ENCODE results near the gene LRP1-AS.
A peak's percentile ranks its signal among the peaks of the same experiment; 100 is the strongest.

The LRP1-AS gene

GRCh38 chr12:57146961-57147944 lies at the start of gene LRP1-AS:
Gene LRP1-AS, minus strand, starts transcription at chr12:57147619.
- DNase-seq (ENCODE audit: extremely low read depth in 1 of 2, low read depth in 1 of 2), result no peak

- no peak for DNase-seq (ENCODE audit: extremely low read depth in 1 of 2, low read depth in 1 of 2)
Observed at GRCh38 chr12:57196956-57197355, 49.5 kb upstream of the LRP1-AS start.

GRCh38 chr12:57196439-57196838 lies 49.0 kb upstream of the LRP1-AS start:
- no peak for DNase-seq (ENCODE audit: extremely low read depth in 1 of 2, low read depth in 1 of 2)

GRCh38 chr12:57195611-57196371 lies 48.4 kb upstream of the LRP1-AS start:
- no peak for DNase-seq (ENCODE audit: extremely low read depth in 1 of 2, low read depth in 1 of 2)

GRCh38 chr12:57195186-57195585 lies 47.8 kb upstream of the LRP1-AS start:
- DNase-seq (ENCODE audit: extremely low read depth in 1 of 2, low read depth in 1 of 2), result no peak

- no peak for DNase-seq (ENCODE audit: extremely low read depth in 1 of 2, low read depth in 1 of 2)
Observed at GRCh38 chr12:57194253-57194652, 46.8 kb upstream of the LRP1-AS start.

GRCh38 chr12:57193706-57194245 lies 46.4 kb upstream of the LRP1-AS start:
- DNase-seq (ENCODE audit: extremely low read depth in 1 of 2, low read depth in 1 of 2), result no peak

- no peak for DNase-seq (ENCODE audit: extremely low read depth in 1 of 2, low read depth in 1 of 2)
Observed at GRCh38 chr12:57192920-57193319, 45.5 kb upstream of the LRP1-AS start.

- DNase-seq (ENCODE audit: extremely low read depth in 1 of 2, low read depth in 1 of 2), result no peak
Observed at GRCh38 chr12:57191410-57191809, 44.0 kb upstream of the LRP1-AS start.

- DNase-seq (ENCODE audit: extremely low read depth in 1 of 2, low read depth in 1 of 2), result no peak
Observed at GRCh38 chr12:57190821-57191220, 43.4 kb upstream of the LRP1-AS start.

GRCh38 chr12:57190037-57190436 lies 42.6 kb upstream of the LRP1-AS start:
- DNase-seq (ENCODE audit: extremely low read depth in 1 of 2, low read depth in 1 of 2), result no peak

GRCh38 chr12:57188090-57188425 lies 40.6 kb upstream of the LRP1-AS start:
- no peak for DNase-seq (ENCODE audit: extremely low read depth in 1 of 2, low read depth in 1 of 2)

- no peak for DNase-seq (ENCODE audit: extremely low read depth in 1 of 2, low read depth in 1 of 2)
Observed at GRCh38 chr12:57187222-57188089, 40.0 kb upstream of the LRP1-AS start.

- DNase-seq (ENCODE audit: extremely low read depth in 1 of 2, low read depth in 1 of 2), result no peak
Observed at GRCh38 chr12:57185906-57186508, 38.6 kb upstream of the LRP1-AS start.

GRCh38 chr12:57185403-57185802 lies 38.0 kb upstream of the LRP1-AS start:
- DNase-seq (ENCODE audit: extremely low read depth in 1 of 2, low read depth in 1 of 2), result no peak

- no peak for DNase-seq (ENCODE audit: extremely low read depth in 1 of 2, low read depth in 1 of 2)
Observed at GRCh38 chr12:57183939-57184725, 36.7 kb upstream of the LRP1-AS start.

GRCh38 chr12:57182918-57183575 lies 35.6 kb upstream of the LRP1-AS start:
- peak; percentile 44 to 47 for DNase-seq (ENCODE audit: extremely low read depth in 1 of 2, low read depth in 1 of 2)

- no peak for DNase-seq (ENCODE audit: extremely low read depth in 1 of 2, low read depth in 1 of 2)
Observed at GRCh38 chr12:57181561-57182155, 34.2 kb upstream of the LRP1-AS start.

- DNase-seq (ENCODE audit: extremely low read depth in 1 of 2, low read depth in 1 of 2), result no peak
Observed at GRCh38 chr12:57181072-57181471, 33.7 kb upstream of the LRP1-AS start.

All from stimulated activated CD8-positive, alpha-beta memory T cell treated with anti-CD3 and anti-CD28 coated beads, Interleukin-7, amount 100 ng/mL, for 48 hours (primary cell).